ENCODE data around the gene TMEM144.

DNA sequence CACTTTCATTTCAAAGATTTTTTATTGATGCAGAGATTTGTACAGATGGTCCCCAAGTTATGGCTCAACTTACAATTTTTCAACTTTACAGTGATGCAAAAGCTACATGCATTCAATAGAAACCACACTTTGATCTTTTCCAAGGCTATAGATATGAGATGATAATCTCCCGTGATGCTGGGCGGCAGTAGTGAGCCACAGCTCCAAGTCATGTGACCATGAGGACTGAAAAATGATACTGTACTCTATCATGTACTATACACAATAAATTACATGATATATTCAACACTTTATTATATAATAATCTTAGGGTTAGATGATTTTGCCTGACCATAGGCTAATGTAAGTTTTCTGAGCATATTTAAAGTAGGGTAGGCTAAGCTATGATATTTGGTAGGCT is 23.5 kb upstream of the TMEM144 start:
- no peak for TF ChIP-seq EZH2 (optimal IDR thresholded peaks at IDR 0.05; ENCODE audit: low read depth, low read length)
- TF ChIP-seq CTCF (IDR thresholded peaks at IDR 0.05; ENCODE audit: low read length) = no peak
- TF ChIP-seq EZH2phosphoT487 (IDR thresholded peaks at IDR 0.05; ENCODE audit: low read length) = no peak
